GM23338 (cell line): Measurements from ENCODE around the gene VPS41. TPM values are rescaled to one million over a fixed set of nuclear protein-coding genes. Genes with fewer than 3 reads are reported as not detected.

Experiments
- ATAC-seq: fragments of 200-7000 bp; cut with Tn5 transposase; 3 replicates; pipeline ENCODE4 v1.9.1; 2020
- DNase-seq: peaks from one replicate; pipeline ENCODE4 v3.0.0-alpha.2; 2015; ENCODE audit warnings: low spot score
- H2AFZ ChIP-seq: fragments of 200-600 bp; sonication (generic); 2 replicates; pipeline ENCODE4 v1.8.0; 2016; ENCODE audit warnings: antibody characterized with exemption, mild to moderate bottlenecking, moderate library complexity
- H3F3A ChIP-seq: fragments of 200-600 bp; sonication (generic); replicated peaks from 2 replicates; pipeline ENCODE4 v1.8.0; 2017; ENCODE audit warnings: antibody characterized with exemption, mixed run types, low read depth
- H3K27ac ChIP-seq: fragments of 200-600 bp; sonication (generic); 2 replicates; pipeline ENCODE4 v1.6.1; 2016; ENCODE audit warnings: low read depth
- H3K27me3 ChIP-seq: fragments of 200-600 bp; sonication (generic); 2 replicates; pipeline ENCODE4 v1.8.0; 2016; ENCODE audit warnings: mild to moderate bottlenecking, mixed run types, moderate library complexity; ENCODE audit not compliant: insufficient read depth
- H3K36me3 ChIP-seq: fragments of 200-600 bp; sonication (generic); 2 replicates; pipeline ENCODE4 v1.8.0; 2016; ENCODE audit warnings: mild to moderate bottlenecking; ENCODE audit not compliant: insufficient read depth
- H3K4me1 ChIP-seq: fragments of 200-600 bp; sonication (generic); 2 replicates; pipeline ENCODE4 v1.8.0; 2016; ENCODE audit warnings: mild to moderate bottlenecking, moderate library complexity; ENCODE audit not compliant: insufficient read depth
- H3K4me2 ChIP-seq: fragments of 200-600 bp; sonication (generic); 2 replicates; pipeline ENCODE4 v1.7.1; 2017; ENCODE audit warnings: mixed run types
- H3K4me3 ChIP-seq: fragments of 200-600 bp; sonication (generic); 2 replicates; pipeline ENCODE4 v1.6.1; 2016; ENCODE audit warnings: mixed run types
- H3K79me2 ChIP-seq: fragments of 200-600 bp; sonication (generic); replicated peaks from 2 replicates; pipeline ENCODE4 v1.8.0; 2017; ENCODE audit warnings: mild to moderate bottlenecking; ENCODE audit not compliant: insufficient read depth
- H3K9me2 ChIP-seq: fragments of 200-600 bp; sonication (generic); 2 replicates; pipeline ENCODE4 v1.8.0; 2017; ENCODE audit not compliant: insufficient read depth
- H4K20me1 ChIP-seq: fragments of 200-600 bp; sonication (generic); replicated peaks from 2 replicates; pipeline ENCODE4 v1.8.0; 2017; ENCODE audit warnings: mild to moderate bottlenecking; ENCODE audit not compliant: insufficient read depth
- H3K27ac Mint-ChIP-seq: 2 replicates; pipeline ENCODE4 v1.8.0; 2020; ENCODE audit warnings: inconsistent platforms, mild to moderate bottlenecking, moderate library complexity, mixed read lengths
- H3K27me3 Mint-ChIP-seq: 3 replicates; pipeline ENCODE4 v1.8.0; 2022; ENCODE audit warnings: low read depth, mild to moderate bottlenecking, moderate library complexity, mixed read lengths, inconsistent platforms; ENCODE audit not compliant: insufficient read depth, poor library complexity
- H3K36me3 Mint-ChIP-seq: 3 replicates; pipeline ENCODE4 v1.8.0; 2021; ENCODE audit warnings: low read depth, mild to moderate bottlenecking, inconsistent platforms, moderate library complexity, mixed read lengths
- H3K4me1 Mint-ChIP-seq: 3 replicates; pipeline ENCODE4 v1.8.0; 2020; ENCODE audit warnings: mild to moderate bottlenecking, inconsistent platforms, mixed read lengths
- H3K4me3 Mint-ChIP-seq: 3 replicates; pipeline ENCODE4 v1.8.0; 2021; ENCODE audit warnings: moderate library complexity, mild to moderate bottlenecking, inconsistent platforms, mixed read lengths
- H3K9me3 Mint-ChIP-seq: 3 replicates; pipeline ENCODE4 v1.8.0; 2020; ENCODE audit warnings: moderate library complexity, mild to moderate bottlenecking, inconsistent platforms, mixed read lengths
- CREB1 ChIP-seq: fragments of 250-450 bp; sonication (Bioruptor Pico); IDR thresholded peaks from 2 replicates; pipeline ENCODE4 v1.5.0; 2020; ENCODE audit warnings: low read depth, mild to moderate bottlenecking, moderate library complexity
- EZH2 ChIP-seq: fragments of 200-600 bp; sonication (generic); IDR thresholded peaks from one replicate; pipeline ENCODE4 v1.8.0; 2017; ENCODE audit warnings: antibody characterized with exemption, mild to moderate bottlenecking, low read depth; ENCODE audit not compliant: unreplicated experiment
- EZH2phosphoT487 ChIP-seq: fragments of 200-600 bp; sonication (generic); IDR thresholded peaks from one replicate; pipeline ENCODE4 v1.8.1; 2018; ENCODE audit warnings: antibody characterized with exemption; ENCODE audit not compliant: unreplicated experiment
- JUNB ChIP-seq: IDR thresholded peaks from one replicate; pipeline ENCODE4 v1.6.1; 2016; ENCODE audit warnings: antibody characterized with exemption; ENCODE audit not compliant: unreplicated experiment
- NANOG ChIP-seq: IDR thresholded peaks from 2 replicates; pipeline ENCODE4 v1.6.1; 2016; ENCODE audit warnings: antibody characterized with exemption, borderline replicate concordance
- POLR2AphosphoS5 ChIP-seq: IDR thresholded peaks from 2 replicates; pipeline ENCODE4 v1.6.1; 2016; ENCODE audit warnings: antibody characterized with exemption, low read depth
- STAT1 ChIP-seq: IDR thresholded peaks from one replicate; pipeline ENCODE4 v1.6.1; 2016; ENCODE audit warnings: antibody characterized with exemption; ENCODE audit not compliant: unreplicated experiment
- ZNF114 ChIP-seq: fragments of 250-450 bp; sonication (Bioruptor Pico); IDR thresholded peaks from 2 replicates; pipeline ENCODE4 v1.5.0; 2020; ENCODE audit warnings: mild to moderate bottlenecking, moderate library complexity
- ZNF331 ChIP-seq: fragments of 250-450 bp; sonication (Bioruptor Pico); IDR thresholded peaks from 2 replicates; pipeline ENCODE4 v1.5.0; 2020; ENCODE audit warnings: low read depth, mild to moderate bottlenecking, moderate library complexity
- polyA plus RNA-seq: library from polyadenylated mRNA; unstranded; fragments of >200 nt; fragmentation: Nextera tagmentation; extraction: Ambion mirVana; gene quantifications from 2 replicates; pipeline ENCODE4 v1.2.1, GENCODE V29; 2016
- total RNA-seq: library from RNA; depleted of rRNA; stranded (reverse); fragments of >200 nt; shearing (Covaris generic); gene quantifications from 2 replicates; pipeline ENCODE4 v1.2.3, GENCODE V29; 2014
- TF ChIP-seq, protein P1 (sequence below): IDR thresholded peaks from 2 replicates; pipeline ENCODE4 v1.6.1; 2016; ENCODE audit warnings: antibody characterized with exemption
- TF ChIP-seq, protein P2 (sequence below): fragments of 250-450 bp; sonication (Bioruptor Pico); IDR thresholded peaks from 2 replicates; pipeline ENCODE4 v1.5.0; 2020; ENCODE audit warnings: mild to moderate bottlenecking, moderate library complexity
- TF ChIP-seq, protein P3 (sequence below): IDR thresholded peaks from one replicate; pipeline ENCODE4 v1.6.1; 2018; ENCODE audit warnings: antibody characterized with exemption; ENCODE audit not compliant: unreplicated experiment
- TF ChIP-seq, protein P4 (sequence below), 2 experiments: fragments of 200-600 bp in 1 of 2; sonication (generic) in 1 of 2; conservative IDR thresholded peaks; 2 replicates each; pipeline versions ENCODE4 v1.5.1 to v1.6.1; 2016 to 2017; ENCODE audit warnings: antibody characterized with exemption in 2 of 2, low read depth in 2 of 2, mild to moderate bottlenecking in 2 of 2, moderate library complexity in 1 of 2

The VPS41 gene
- total and polyA plus RNA-seq, 2 experiments from 2014 or later, result 20.2 to 41.2 TPM

DNA sequence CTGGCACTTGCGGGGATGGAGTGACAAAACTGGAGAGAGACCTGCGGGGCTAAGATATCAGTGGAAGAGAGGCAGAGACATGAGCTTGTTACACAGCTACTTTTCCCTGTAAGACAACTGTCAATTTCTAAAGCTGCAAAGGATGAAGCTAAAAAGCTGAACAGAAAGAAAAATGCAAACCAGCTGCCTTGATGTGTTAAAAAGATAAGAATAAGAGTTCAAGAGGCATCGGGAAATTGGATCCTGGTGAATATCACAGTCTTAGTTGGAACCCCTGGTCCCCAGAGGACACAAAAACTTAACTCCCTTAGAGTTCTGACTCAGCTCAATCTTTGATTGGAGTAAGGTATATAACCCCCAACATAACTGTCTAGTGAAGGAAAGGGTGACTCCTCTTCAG, 38.8 kb downstream of the VPS41 start:
- H3K79me2 ChIP-seq, result peaks cover 12% of the 10 kb centered on the region
- no peak overlapping the region for H3K27ac ChIP-seq
- H3K9me3 Mint-ChIP-seq, result no peaks in the 10 kb centered on the region
- ATAC-seq, result no peak
- no peak for TF ChIP-seq JUNB
- TF ChIP-seq, protein P1, sequence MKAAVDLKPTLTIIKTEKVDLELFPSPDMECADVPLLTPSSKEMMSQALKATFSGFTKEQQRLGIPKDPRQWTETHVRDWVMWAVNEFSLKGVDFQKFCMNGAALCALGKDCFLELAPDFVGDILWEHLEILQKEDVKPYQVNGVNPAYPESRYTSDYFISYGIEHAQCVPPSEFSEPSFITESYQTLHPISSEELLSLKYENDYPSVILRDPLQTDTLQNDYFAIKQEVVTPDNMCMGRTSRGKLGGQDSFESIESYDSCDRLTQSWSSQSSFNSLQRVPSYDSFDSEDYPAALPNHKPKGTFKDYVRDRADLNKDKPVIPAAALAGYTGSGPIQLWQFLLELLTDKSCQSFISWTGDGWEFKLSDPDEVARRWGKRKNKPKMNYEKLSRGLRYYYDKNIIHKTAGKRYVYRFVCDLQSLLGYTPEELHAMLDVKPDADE, result no peak
- no peak for TF ChIP-seq NANOG
- TF ChIP-seq ZNF114 (CRISPR knock-in tag), result no peak
- TF ChIP-seq, protein P2, sequence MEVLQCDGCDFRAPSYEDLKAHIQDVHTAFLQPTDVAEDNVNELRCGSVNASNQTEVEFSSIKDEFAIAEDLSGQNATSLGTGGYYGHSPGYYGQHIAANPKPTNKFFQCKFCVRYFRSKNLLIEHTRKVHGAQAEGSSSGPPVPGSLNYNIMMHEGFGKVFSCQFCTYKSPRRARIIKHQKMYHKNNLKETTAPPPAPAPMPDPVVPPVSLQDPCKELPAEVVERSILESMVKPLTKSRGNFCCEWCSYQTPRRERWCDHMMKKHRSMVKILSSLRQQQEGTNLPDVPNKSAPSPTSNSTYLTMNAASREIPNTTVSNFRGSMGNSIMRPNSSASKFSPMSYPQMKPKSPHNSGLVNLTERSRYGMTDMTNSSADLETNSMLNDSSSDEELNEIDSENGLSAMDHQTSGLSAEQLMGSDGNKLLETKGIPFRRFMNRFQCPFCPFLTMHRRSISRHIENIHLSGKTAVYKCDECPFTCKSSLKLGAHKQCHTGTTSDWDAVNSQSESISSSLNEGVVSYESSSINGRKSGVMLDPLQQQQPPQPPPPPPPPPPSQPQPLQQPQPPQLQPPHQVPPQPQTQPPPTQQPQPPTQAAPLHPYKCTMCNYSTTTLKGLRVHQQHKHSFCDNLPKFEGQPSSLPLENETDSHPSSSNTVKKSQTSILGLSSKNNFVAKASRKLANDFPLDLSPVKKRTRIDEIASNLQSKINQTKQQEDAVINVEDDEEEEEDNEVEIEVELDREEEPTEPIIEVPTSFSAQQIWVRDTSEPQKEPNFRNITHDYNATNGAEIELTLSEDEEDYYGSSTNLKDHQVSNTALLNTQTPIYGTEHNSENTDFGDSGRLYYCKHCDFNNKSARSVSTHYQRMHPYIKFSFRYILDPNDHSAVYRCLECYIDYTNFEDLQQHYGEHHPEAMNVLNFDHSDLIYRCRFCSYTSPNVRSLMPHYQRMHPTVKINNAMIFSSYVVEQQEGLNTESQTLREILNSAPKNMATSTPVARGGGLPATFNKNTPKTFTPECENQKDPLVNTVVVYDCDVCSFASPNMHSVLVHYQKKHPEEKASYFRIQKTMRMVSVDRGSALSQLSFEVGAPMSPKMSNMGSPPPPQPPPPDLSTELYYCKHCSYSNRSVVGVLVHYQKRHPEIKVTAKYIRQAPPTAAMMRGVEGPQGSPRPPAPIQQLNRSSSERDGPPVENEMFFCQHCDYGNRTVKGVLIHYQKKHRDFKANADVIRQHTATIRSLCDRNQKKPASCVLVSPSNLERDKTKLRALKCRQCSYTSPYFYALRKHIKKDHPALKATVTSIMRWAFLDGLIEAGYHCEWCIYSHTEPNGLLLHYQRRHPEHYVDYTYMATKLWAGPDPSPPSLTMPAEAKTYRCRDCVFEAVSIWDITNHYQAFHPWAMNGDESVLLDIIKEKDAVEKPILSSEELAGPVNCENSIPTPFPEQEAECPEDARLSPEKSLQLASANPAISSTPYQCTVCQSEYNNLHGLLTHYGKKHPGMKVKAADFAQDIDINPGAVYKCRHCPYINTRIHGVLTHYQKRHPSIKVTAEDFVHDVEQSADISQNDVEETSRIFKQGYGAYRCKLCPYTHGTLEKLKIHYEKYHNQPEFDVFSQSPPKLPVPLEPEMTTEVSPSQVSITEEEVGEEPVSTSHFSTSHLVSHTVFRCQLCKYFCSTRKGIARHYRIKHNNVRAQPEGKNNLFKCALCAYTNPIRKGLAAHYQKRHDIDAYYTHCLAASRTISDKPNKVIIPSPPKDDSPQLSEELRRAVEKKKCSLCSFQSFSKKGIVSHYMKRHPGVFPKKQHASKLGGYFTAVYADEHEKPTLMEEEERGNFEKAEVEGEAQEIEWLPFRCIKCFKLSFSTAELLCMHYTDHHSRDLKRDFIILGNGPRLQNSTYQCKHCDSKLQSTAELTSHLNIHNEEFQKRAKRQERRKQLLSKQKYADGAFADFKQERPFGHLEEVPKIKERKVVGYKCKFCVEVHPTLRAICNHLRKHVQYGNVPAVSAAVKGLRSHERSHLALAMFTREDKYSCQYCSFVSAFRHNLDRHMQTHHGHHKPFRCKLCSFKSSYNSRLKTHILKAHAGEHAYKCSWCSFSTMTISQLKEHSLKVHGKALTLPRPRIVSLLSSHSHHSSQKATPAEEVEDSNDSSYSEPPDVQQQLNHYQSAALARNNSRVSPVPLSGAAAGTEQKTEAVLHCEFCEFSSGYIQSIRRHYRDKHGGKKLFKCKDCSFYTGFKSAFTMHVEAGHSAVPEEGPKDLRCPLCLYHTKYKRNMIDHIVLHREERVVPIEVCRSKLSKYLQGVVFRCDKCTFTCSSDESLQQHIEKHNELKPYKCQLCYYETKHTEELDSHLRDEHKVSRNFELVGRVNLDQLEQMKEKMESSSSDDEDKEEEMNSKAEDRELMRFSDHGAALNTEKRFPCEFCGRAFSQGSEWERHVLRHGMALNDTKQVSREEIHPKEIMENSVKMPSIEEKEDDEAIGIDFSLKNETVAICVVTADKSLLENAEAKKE (CRISPR knock-in tag), result no peak
- TF ChIP-seq EZH2, result no peak
- TF ChIP-seq EZH2phosphoT487, result no peak
- TF ChIP-seq POLR2AphosphoS5, result no peak
- TF ChIP-seq STAT1, result no peak
- TF ChIP-seq, protein P3, sequence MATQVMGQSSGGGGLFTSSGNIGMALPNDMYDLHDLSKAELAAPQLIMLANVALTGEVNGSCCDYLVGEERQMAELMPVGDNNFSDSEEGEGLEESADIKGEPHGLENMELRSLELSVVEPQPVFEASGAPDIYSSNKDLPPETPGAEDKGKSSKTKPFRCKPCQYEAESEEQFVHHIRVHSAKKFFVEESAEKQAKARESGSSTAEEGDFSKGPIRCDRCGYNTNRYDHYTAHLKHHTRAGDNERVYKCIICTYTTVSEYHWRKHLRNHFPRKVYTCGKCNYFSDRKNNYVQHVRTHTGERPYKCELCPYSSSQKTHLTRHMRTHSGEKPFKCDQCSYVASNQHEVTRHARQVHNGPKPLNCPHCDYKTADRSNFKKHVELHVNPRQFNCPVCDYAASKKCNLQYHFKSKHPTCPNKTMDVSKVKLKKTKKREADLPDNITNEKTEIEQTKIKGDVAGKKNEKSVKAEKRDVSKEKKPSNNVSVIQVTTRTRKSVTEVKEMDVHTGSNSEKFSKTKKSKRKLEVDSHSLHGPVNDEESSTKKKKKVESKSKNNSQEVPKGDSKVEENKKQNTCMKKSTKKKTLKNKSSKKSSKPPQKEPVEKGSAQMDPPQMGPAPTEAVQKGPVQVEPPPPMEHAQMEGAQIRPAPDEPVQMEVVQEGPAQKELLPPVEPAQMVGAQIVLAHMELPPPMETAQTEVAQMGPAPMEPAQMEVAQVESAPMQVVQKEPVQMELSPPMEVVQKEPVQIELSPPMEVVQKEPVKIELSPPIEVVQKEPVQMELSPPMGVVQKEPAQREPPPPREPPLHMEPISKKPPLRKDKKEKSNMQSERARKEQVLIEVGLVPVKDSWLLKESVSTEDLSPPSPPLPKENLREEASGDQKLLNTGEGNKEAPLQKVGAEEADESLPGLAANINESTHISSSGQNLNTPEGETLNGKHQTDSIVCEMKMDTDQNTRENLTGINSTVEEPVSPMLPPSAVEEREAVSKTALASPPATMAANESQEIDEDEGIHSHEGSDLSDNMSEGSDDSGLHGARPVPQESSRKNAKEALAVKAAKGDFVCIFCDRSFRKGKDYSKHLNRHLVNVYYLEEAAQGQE, result no peak
- no peak for TF ChIP-seq ZNF331
- TF ChIP-seq CREB1 (CRISPR knock-in tag), result no peak
- TF ChIP-seq, protein P4, sequence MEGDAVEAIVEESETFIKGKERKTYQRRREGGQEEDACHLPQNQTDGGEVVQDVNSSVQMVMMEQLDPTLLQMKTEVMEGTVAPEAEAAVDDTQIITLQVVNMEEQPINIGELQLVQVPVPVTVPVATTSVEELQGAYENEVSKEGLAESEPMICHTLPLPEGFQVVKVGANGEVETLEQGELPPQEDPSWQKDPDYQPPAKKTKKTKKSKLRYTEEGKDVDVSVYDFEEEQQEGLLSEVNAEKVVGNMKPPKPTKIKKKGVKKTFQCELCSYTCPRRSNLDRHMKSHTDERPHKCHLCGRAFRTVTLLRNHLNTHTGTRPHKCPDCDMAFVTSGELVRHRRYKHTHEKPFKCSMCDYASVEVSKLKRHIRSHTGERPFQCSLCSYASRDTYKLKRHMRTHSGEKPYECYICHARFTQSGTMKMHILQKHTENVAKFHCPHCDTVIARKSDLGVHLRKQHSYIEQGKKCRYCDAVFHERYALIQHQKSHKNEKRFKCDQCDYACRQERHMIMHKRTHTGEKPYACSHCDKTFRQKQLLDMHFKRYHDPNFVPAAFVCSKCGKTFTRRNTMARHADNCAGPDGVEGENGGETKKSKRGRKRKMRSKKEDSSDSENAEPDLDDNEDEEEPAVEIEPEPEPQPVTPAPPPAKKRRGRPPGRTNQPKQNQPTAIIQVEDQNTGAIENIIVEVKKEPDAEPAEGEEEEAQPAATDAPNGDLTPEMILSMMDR (conservative IDR thresholded peaks at IDR 0.05; ENCODE audit: low read depth in 2 of 2), result no peak
- no peak overlapping the region for H2AFZ ChIP-seq
- no peaks in the 10 kb centered on the region for H3K36me3 ChIP-seq
- no peak overlapping the region for H3K4me2 ChIP-seq
- DNase-seq, result no peak
- no peak overlapping the region for H3K27ac Mint-ChIP-seq
- peaks cover 7% of the 10 kb centered on the region; the same call in 1 of the 3 replicates for H3K4me1 Mint-ChIP-seq
- H4K20me1 ChIP-seq, result no peaks in the 10 kb centered on the region; the same call in 1 of the 2 replicates
- no peaks in the 10 kb centered on the region for H3K27me3 ChIP-seq
- H3K4me3 Mint-ChIP-seq, result no peak overlapping the region
- no peak overlapping the region for H3K4me3 ChIP-seq
- H3K36me3 Mint-ChIP-seq, result no peaks in the 10 kb centered on the region
- H3K27me3 Mint-ChIP-seq, result no peaks in the 10 kb centered on the region
- no peaks in the 10 kb centered on the region for H3K9me2 ChIP-seq
- H3F3A ChIP-seq, result no peaks in the 10 kb centered on the region
- no peaks in the 10 kb centered on the region for H3K4me1 ChIP-seq
